Hematopoietic multipotent progenitor cell treated with erythropoietin and hydrocortisone succinate and interleukin-3 and kit ligand, for 4 days (in vitro differentiated cells): ENCODE measurements around the gene C20orf96.

Experiments used
- DNase-seq: peaks from one replicate; pipeline ENCODE4 v3.0.0-alpha.2; 2015

C20orf96 gene

GRCh38 chr20:311609-312008, 21.1 kb upstream of the C20orf96 start:
- DNase-seq = no peak

GRCh38 chr20:310645-311044, 20.1 kb upstream of the C20orf96 start:
- no peak for DNase-seq

- DNase-seq = peak; percentile 99
These were observed 19.5 kb upstream of the C20orf96 start for GRCh38 chr20:309841-310644.

GRCh38 chr20:309306-309840, 18.8 kb upstream of the C20orf96 start:
- DNase-seq = peak; percentile 62

GRCh38 chr20:308427-309038, 18.0 kb upstream of the C20orf96 start:
- no peak for DNase-seq

GRCh38 chr20:305745-306144, 15.2 kb upstream of the C20orf96 start:
- DNase-seq = no peak

- DNase-seq = no peak
These were observed 11.6 kb upstream of the C20orf96 start for GRCh38 chr20:301886-302848.

GRCh38 chr20:300345-300990, 9.9 kb upstream of the C20orf96 start:
- no peak for DNase-seq

- no peak for DNase-seq
These were observed 8.3 kb upstream of the C20orf96 start for GRCh38 chr20:298776-299391.

- DNase-seq = peak; percentile 84
These were observed 7.6 kb upstream of the C20orf96 start for GRCh38 chr20:297925-298775.

GRCh38 chr20:297098-297924, 6.8 kb upstream of the C20orf96 start, which contains the start of gene ZCCHC3:
Gene ZCCHC3 (plus strand): TSS chr20:297570. CDS start chr20:297587, 17 bp downstream.
- peak; percentile 97 for DNase-seq

GRCh38 chr20:295804-296203, 5.3 kb upstream of the C20orf96 start:
- no peak for DNase-seq

GRCh38 chr20:294602-295001, 4.1 kb upstream of the C20orf96 start:
- no peak for DNase-seq

- DNase-seq = peak; percentile 57
These were observed 862 bp downstream of the C20orf96 start for GRCh38 chr20:289693-290083.

- no peak for DNase-seq
These were observed 1.4 kb downstream of the C20orf96 start for GRCh38 chr20:288956-289692.

GRCh38 chr20:286508-286907, 4.0 kb downstream of the C20orf96 start:
- DNase-seq = no peak

GRCh38 chr20:284172-284571, 6.4 kb downstream of the C20orf96 start:
- no peak for DNase-seq

- DNase-seq = no peak
These were observed 11.7 kb downstream of the C20orf96 start for GRCh38 chr20:278607-279571.
